Upper lobe of right lung (tissue), 1 donor: ENCODE data around the gene FAM53B. TPM values are rescaled to one million over a fixed set of nuclear protein-coding genes. Genes with fewer than 3 reads are reported as not detected.

Experiments
- ATAC-seq: fragments of 200-7000 bp; cut with Tn5 transposase; one replicate; pipeline ENCODE4 v1.9.1; 2020; ENCODE audit warnings: mild to moderate bottlenecking, moderate library complexity
- DNase-seq: peaks from one replicate; pipeline ENCODE4 v3.0.0-alpha.2; 2020
- H3K27ac ChIP-seq: fragments of 200-600 bp; one replicate; pipeline ENCODE4 v1.8.0; 2022
- H3K27me3 ChIP-seq: fragments of 200-600 bp; one replicate; pipeline ENCODE4 v1.8.0; 2022; ENCODE audit warnings: mild to moderate bottlenecking
- H3K36me3 ChIP-seq: fragments of 200-600 bp; one replicate; pipeline ENCODE4 v1.8.0; 2022
- H3K4me1 ChIP-seq: fragments of 200-600 bp; one replicate; pipeline ENCODE4 v1.8.0; 2022
- H3K4me3 ChIP-seq: fragments of 200-600 bp; one replicate; pipeline ENCODE4 v1.8.0; 2022; ENCODE audit warnings: mild to moderate bottlenecking
- H3K9me3 ChIP-seq: fragments of 200-600 bp; one replicate; pipeline ENCODE4 v1.8.0; 2022
- intact Hi-C: fragments of 100-400 bp; cut with DNase I; formaldehyde crosslinking; loops from one replicate; pipeline ENCODE4 v1.11.0; 2022
- total RNA-seq: library from RNA; stranded (reverse); fragmentation: NEBNext Ultra II Directional; extraction: Animal tissue kit (Norgen Biotek cat#: 25700); gene quantifications from one replicate; pipeline ENCODE4 v1.2.1, GENCODE V29; 2021
- TF ChIP-seq, protein P1 (sequence below): fragments of 200-600 bp; IDR thresholded peaks from one replicate; pipeline ENCODE4 v1.8.0; 2022; ENCODE audit warnings: antibody characterized with exemption
- donor health status: DM: no; HTN: yes; CAD: no; lungs with severe emphysema.

FAM53B gene
- total RNA-seq, 1 donor from 2014 or later, result 31.4 TPM

DNA sequence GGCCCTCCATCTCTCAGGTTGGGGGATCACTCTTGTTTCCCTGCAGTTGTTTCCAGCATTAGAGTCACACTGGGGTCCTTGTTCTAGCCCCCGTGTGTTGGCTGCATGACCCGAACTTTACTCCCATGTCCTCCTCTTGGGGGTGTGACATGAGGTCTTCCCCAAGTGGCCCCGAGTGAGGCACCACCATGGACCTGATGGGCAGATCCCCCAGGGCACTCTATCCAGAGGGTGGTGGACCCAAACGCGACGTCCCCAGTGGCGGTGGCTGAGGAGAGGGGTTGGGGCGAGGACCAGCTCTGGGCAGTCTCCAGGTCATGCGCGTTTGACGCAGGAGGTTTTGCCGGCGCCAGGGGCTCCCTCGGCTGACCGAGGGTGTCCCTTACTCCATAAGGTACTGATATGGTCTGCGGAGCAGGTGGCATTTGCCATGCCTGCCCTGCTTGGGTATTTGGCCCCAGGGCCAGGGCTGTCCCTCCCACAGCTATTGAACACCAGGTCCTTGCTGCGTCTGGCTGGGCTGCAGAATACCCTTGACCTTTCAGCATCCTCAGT lies 150.7 kb downstream of the FAM53B start:
- intact Hi-C loops, result no loop called here
- Histone ChIP-seq H3K4me1 (peaks cover 7% of the 10 kb centered on the region), H3K36me3 (no peaks in the 10 kb centered on the region), H3K4me3 (no peak overlapping the region), H3K27me3 (no peaks in the 10 kb centered on the region), H3K9me3 (no peaks in the 10 kb centered on the region), H3K27ac (no peak overlapping the region)
- DNase-seq (no peak), ATAC-seq (no peak)
- TF ChIP-seq, protein P1, sequence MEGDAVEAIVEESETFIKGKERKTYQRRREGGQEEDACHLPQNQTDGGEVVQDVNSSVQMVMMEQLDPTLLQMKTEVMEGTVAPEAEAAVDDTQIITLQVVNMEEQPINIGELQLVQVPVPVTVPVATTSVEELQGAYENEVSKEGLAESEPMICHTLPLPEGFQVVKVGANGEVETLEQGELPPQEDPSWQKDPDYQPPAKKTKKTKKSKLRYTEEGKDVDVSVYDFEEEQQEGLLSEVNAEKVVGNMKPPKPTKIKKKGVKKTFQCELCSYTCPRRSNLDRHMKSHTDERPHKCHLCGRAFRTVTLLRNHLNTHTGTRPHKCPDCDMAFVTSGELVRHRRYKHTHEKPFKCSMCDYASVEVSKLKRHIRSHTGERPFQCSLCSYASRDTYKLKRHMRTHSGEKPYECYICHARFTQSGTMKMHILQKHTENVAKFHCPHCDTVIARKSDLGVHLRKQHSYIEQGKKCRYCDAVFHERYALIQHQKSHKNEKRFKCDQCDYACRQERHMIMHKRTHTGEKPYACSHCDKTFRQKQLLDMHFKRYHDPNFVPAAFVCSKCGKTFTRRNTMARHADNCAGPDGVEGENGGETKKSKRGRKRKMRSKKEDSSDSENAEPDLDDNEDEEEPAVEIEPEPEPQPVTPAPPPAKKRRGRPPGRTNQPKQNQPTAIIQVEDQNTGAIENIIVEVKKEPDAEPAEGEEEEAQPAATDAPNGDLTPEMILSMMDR, result no peak

DNA sequence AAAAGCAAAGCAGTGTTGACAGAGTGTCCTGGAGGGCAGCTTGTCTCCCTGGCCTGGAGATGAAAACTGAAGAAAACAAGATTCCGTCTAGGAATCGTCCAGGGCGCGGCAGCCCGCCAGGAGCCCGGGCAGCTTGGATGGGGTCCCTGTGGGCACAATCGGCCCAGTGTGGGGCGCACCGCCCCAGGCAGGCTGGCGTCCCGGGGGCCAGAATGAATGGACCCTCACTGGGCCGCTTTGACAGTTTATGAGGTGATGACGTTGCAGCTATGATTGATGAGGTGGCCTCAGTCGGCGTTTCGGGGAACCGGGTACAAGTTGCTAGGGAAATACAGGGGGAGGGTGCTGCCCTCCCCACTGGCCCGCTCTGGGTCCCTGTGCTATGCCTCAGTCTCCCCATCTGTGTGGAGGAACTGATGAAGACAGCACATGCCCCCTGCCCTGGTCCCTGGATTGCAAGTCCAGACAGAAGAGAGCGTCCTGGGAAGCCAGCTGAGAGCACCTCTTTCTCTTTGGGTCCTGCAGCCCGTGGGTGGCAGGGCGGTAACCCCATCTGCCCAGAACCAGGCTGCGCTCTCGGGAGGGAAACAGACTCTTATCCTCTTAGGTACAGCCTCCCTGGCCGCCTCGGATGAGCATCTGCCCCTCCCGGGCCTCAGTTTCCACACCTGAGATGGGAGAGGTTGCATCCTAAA lies 151.3 kb downstream of the FAM53B start:
- Histone ChIP-seq H3K27me3 (no peaks in the 10 kb centered on the region), H3K4me3 (no peak overlapping the region), H3K36me3 (no peaks in the 10 kb centered on the region), H3K9me3 (no peaks in the 10 kb centered on the region), H3K27ac (no peak overlapping the region), H3K4me1 (peaks cover 7% of the 10 kb centered on the region)
- TF ChIP-seq, protein P1, result no peak
- ATAC-seq (no peak), DNase-seq (no peak)
- intact Hi-C loops, result no loop called here

DNA sequence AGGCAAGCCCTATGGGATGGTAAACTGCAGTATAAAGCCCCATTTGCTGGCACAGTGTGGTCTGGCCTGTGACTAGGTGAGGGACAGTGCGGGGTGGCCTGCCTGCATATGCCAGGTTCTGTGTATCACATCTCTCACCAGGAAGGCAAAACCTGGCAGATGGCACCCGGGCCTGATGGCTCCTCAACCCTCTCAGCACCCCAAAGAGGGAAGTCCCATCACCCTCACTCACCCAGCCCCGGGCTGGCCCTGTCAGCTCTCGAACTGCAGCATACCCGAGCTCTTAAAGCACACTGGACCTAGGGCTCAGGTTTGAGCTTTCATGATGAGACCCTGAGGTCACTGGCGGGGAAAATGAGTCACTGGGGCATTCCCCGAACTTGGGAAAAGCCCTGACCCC lies 152.1 kb downstream of the FAM53B start:
- Histone ChIP-seq H3K9me3 (no peaks in the 10 kb centered on the region), H3K4me1 (peaks cover 7% of the 10 kb centered on the region), H3K27ac (no peak overlapping the region), H3K36me3 (no peaks in the 10 kb centered on the region), H3K27me3 (no peaks in the 10 kb centered on the region), H3K4me3 (no peak overlapping the region)
- DNase-seq (no peak), ATAC-seq (no peak)
- intact Hi-C loops, result no loop called here
- TF ChIP-seq, protein P1, result no peak

DNA sequence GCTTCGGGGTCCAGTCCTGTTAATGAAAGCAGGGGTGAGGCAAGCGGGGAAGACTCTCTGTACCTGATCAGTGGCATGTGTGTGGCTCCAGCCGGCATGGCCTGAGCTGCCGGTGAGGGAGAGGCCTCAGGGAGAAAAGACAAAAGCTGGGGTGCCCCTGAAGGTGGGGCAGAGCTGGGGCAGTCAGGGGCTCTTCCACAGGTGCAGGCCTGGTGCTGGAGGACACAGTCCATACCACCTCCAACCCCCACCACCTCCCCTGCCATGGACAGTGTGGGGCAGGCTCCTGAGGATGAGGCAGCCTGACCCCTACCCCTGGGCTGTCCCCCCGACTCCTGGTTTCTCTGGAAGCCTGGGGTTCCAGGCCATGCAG lies 153.1 kb downstream of the FAM53B start:
- Histone ChIP-seq H3K4me1 (peaks cover 7% of the 10 kb centered on the region), H3K27me3 (no peaks in the 10 kb centered on the region), H3K36me3 (no peaks in the 10 kb centered on the region), H3K27ac (no peak overlapping the region), H3K4me3 (no peak overlapping the region), H3K9me3 (no peaks in the 10 kb centered on the region)
- TF ChIP-seq, protein P1, result no peak
- intact Hi-C loops, result no loop called here
- DNase-seq (no peak), ATAC-seq (no peak)

DNA sequence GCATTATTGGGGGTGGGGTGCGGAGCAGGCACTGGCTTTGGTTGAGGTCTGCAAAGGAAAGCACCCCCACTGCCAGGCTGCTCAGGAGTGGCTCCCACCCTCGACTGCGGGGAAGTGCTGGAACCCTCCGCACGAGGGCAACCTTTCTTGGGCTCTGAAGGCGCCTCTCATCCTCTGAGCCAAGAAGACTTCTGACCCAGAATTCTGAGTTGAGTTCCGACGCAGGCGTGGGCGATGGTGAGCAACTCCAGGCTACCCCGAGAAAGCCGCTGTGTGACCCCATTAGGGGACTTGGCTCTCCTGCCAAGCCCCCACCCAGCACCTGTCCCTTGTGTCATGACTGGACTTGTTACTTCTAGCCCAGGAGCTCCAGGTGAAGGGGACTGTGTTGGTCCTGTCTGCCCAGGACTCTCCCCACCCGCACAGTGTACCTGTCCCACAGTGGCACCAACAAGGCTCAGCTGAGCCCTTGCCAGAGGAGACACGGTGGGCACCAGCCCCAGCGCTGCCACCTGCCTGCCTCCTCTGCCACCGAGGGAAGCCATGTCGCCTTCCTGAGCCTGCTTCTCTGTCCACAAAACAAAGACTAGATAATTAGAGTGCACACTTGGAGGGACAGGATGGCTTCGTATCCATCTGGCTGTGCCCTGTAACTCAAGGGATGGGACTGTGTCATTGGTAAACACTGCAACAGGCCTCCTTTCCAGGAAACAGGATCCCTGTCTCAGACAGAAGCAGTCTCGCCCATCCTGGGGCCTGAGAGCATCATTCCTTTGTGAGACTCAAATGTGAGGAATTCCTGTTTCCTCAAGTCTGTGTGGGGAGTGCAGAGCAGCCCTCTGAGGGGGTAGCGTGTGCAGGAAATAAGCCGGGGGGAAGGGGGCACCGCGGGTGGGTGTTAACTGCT lies 153.7 kb downstream of the FAM53B start:
- Histone ChIP-seq H3K27me3 (no peaks in the 10 kb centered on the region), H3K9me3 (no peaks in the 10 kb centered on the region), H3K4me1 (peaks cover 7% of the 10 kb centered on the region), H3K4me3 (no peak overlapping the region), H3K27ac (no peak overlapping the region), H3K36me3 (no peaks in the 10 kb centered on the region)
- intact Hi-C loops, result no loop called here
- DNase-seq (no peak), ATAC-seq (no peak)
- TF ChIP-seq, protein P1, result no peak
